HepG2 (cell line): ENCODE data around the gene COL5A2. TPM values are rescaled to one million over a fixed set of nuclear protein-coding genes. Genes with fewer than 3 reads are reported as not detected.
A peak's percentile ranks its signal among the peaks of the same experiment; 100 is the strongest.

ENCODE experiments used
- CREM ChIP-seq, 2 experiments: sonication (generic) in 1 of 2; formaldehyde crosslinking in 1 of 2; IDR thresholded peaks; 2 replicates each; pipeline versions ENCODE4 v1.4.0 to v1.6.1; 2016 to 2020; ENCODE audit warnings: antibody characterized with exemption in 1 of 2, mild to moderate bottlenecking in 1 of 2, missing genetic modification reagents in 1 of 2
- DPF2 ChIP-seq: sonication (generic); formaldehyde crosslinking; IDR thresholded peaks from 2 replicates; pipeline ENCODE4 v1.4.0; 2020; ENCODE audit warnings: mild to moderate bottlenecking, low read depth, missing genetic modification reagents, borderline replicate concordance
- FOSL1 ChIP-seq: sonication (generic); formaldehyde crosslinking; IDR thresholded peaks from 2 replicates; pipeline ENCODE4 v1.9.0; 2021; ENCODE audit warnings: missing genetic modification reagents, borderline replicate concordance
- GATA4 ChIP-seq: sonication (generic); IDR thresholded peaks from 2 replicates; pipeline ENCODE4 v1.6.1; 2016; ENCODE audit warnings: antibody characterized with exemption, low read depth, borderline replicate concordance
- HMG20B ChIP-seq: conservative IDR thresholded peaks from 2 replicates; pipeline ENCODE4 v1.6.1; 2016; ENCODE audit warnings: missing genetic modification reagents, missing compliant biosample characterization
- JARID2 ChIP-seq: sonication (generic); formaldehyde crosslinking; IDR thresholded peaks from 2 replicates; pipeline ENCODE4 v1.8.1; 2023; ENCODE audit warnings: missing genetic modification reagents, inconsistent platforms; ENCODE audit not compliant: insufficient replicate concordance
- KDM6A ChIP-seq: IDR thresholded peaks from 2 replicates; pipeline ENCODE4 v1.6.1; 2016; ENCODE audit warnings: low read depth
- MAFK ChIP-seq, 2 experiments: IDR thresholded peaks in 1 of 2; conservative IDR thresholded peaks in 1 of 2; 2 replicates each; pipeline ENCODE4 v1.6.1; 2011; ENCODE audit warnings: improper control_type of control experiment in 2 of 2, low read length in 2 of 2
- PITX1 ChIP-seq: sonication (generic); formaldehyde crosslinking; IDR thresholded peaks from 2 replicates; pipeline ENCODE4 v1.5.1; 2020; ENCODE audit warnings: mild to moderate bottlenecking, missing genetic modification reagents
- SIX1 ChIP-seq: sonication (generic); formaldehyde crosslinking; IDR thresholded peaks from 2 replicates; pipeline ENCODE4 v1.4.0; 2020; ENCODE audit warnings: missing genetic modification reagents, borderline replicate concordance
- SOX5 ChIP-seq: IDR thresholded peaks from 2 replicates; pipeline ENCODE4 v1.6.1; 2016; ENCODE audit warnings: borderline replicate concordance
- TBX3 ChIP-seq: fragments of 450-650 bp; IDR thresholded peaks from 2 replicates; pipeline ENCODE4 v1.6.1; 2017; ENCODE audit warnings: antibody characterized with exemption, mild to moderate bottlenecking, inconsistent platforms, borderline replicate concordance
- ZBTB10 ChIP-seq: sonication (generic); formaldehyde crosslinking; IDR thresholded peaks from 2 replicates; pipeline ENCODE4 v1.4.0; 2020; ENCODE audit warnings: missing genetic modification reagents, borderline replicate concordance
- ZBTB20 ChIP-seq: sonication (generic); formaldehyde crosslinking; IDR thresholded peaks from 2 replicates; pipeline ENCODE4 v1.8.1; 2023; ENCODE audit warnings: missing genetic modification reagents, low read depth, mild to moderate bottlenecking, borderline replicate concordance
- ZC3H13 ChIP-seq: sonication (generic); formaldehyde crosslinking; IDR thresholded peaks from 2 replicates; pipeline ENCODE4 v1.8.1; 2023; ENCODE audit warnings: mild to moderate bottlenecking, missing genetic modification reagents, moderate library complexity
- ZFP36L2 ChIP-seq: sonication (generic); formaldehyde crosslinking; IDR thresholded peaks from 2 replicates; pipeline ENCODE4 v1.4.0; 2020; ENCODE audit warnings: missing genetic modification reagents
- ZNF770 ChIP-seq: sonication (generic); formaldehyde crosslinking; IDR thresholded peaks from 2 replicates; pipeline ENCODE4 v1.5.0; 2020; ENCODE audit warnings: mild to moderate bottlenecking, missing genetic modification reagents
- ZNF850 ChIP-seq: sonication (generic); formaldehyde crosslinking; conservative IDR thresholded peaks from 2 replicates; pipeline ENCODE4 v1.9.0; 2021; ENCODE audit warnings: mild to moderate bottlenecking, missing genetic modification reagents
- ZSCAN31 ChIP-seq: sonication (generic); formaldehyde crosslinking; IDR thresholded peaks from 2 replicates; pipeline ENCODE4 v1.5.0; 2020; ENCODE audit warnings: low read depth, mild to moderate bottlenecking, missing genetic modification reagents
- polyA plus RNA-seq, 8 experiments: library from polyadenylated mRNA; depleted of rRNA in 3 of 8; stranded (reverse) in 7 of 8; unstranded in 1 of 8; fragments of >200 nt; fragmentation: Illumina TruSeq in 4 of 8; extraction: Trizol in 4 of 8; gene quantifications; 2 replicates each; pipeline versions ENCODE4 v1.2.1 to v1.2.3, GENCODE V29; 2011 to 2016; ENCODE audit warnings: low read depth in 4 of 8, missing spikeins in 1 of 8, mixed read lengths in 1 of 8; ENCODE audit not compliant: insufficient read depth in 1 of 8
- total RNA-seq, 5 experiments: library from RNA; depleted of rRNA; stranded (reverse); fragments of >200 nt; fragmentation: Illumina TruSeq; extraction: Trizol; gene quantifications; 2 replicates each; pipeline ENCODE4 v1.2.3, GENCODE V29; 2016; ENCODE audit warnings: low read depth in 1 of 5
- TF ChIP-seq, protein P1 (sequence below), 2 experiments: sonication (generic) in 1 of 2; formaldehyde crosslinking in 1 of 2; IDR thresholded peaks; 2 replicates each; pipeline versions ENCODE4 v1.4.0 to v1.6.1; 2016 to 2020; ENCODE audit warnings: borderline replicate concordance in 1 of 2, low read depth in 1 of 2, mild to moderate bottlenecking in 1 of 2, missing genetic modification reagents in 1 of 2

The COL5A2 gene
- total and polyA plus RNA-seq, 2 of the 13 experiments (the other 11 are each of a cell fraction or from before 2014, with no cell fraction given), result 0.83 to 1.5 TPM

- TF ChIP-seq ZBTB10 (CRISPR knock-in tag) (peak; percentile 54; the same call in 1 of the 2 replicates), ZBTB20 (no peak), HMG20B (0 out of 2 replicates have a peak, but pooled peaks have one; percentile 44), ZNF850 (CRISPR knock-in tag) (no peak), FOSL1 (CRISPR knock-in tag) (peak; percentile 39; the same call in 1 of the 2 replicates), JARID2 (CRISPR knock-in tag) (no peak), ZFP36L2 (CRISPR knock-in tag) (no peak), ZC3H13 (CRISPR knock-in tag) (no peak), ZNF770 (CRISPR knock-in tag) (no peak), PITX1 (peak; percentile 99), DPF2 (peak; percentile 87), TBX3 (peak; percentile 99), KDM6A (CRISPR knock-in tag) (peak; percentile 88), CREM (IDR thresholded peaks at IDR 0.05) (peak; percentile 99), CREM (CRISPR knock-in tag; IDR thresholded peaks at IDR 0.05) (no peak), ZSCAN31 (CRISPR knock-in tag) (no peak), SIX1 (CRISPR knock-in tag) (peak; percentile 82), SOX5 (CRISPR knock-in tag) (peak; percentile 89; the same call in 1 of the 2 replicates), MAFK (conservative IDR thresholded peaks at IDR 0.05 in 1 of 2, IDR thresholded peaks at IDR 0.05 in 1 of 2; ENCODE audit: low read length in 2 of 2) (no peak), GATA4 (peak; percentile 92)
- TF ChIP-seq, protein P1, sequence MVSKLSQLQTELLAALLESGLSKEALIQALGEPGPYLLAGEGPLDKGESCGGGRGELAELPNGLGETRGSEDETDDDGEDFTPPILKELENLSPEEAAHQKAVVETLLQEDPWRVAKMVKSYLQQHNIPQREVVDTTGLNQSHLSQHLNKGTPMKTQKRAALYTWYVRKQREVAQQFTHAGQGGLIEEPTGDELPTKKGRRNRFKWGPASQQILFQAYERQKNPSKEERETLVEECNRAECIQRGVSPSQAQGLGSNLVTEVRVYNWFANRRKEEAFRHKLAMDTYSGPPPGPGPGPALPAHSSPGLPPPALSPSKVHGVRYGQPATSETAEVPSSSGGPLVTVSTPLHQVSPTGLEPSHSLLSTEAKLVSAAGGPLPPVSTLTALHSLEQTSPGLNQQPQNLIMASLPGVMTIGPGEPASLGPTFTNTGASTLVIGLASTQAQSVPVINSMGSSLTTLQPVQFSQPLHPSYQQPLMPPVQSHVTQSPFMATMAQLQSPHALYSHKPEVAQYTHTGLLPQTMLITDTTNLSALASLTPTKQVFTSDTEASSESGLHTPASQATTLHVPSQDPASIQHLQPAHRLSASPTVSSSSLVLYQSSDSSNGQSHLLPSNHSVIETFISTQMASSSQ (IDR thresholded peaks at IDR 0.05; ENCODE audit: low read depth), result peak; percentile 83
- TF ChIP-seq, protein P1 (CRISPR knock-in tag; IDR thresholded peaks at IDR 0.05; ENCODE audit: borderline replicate concordance), result peak; percentile 79; the same call in 1 of the 2 replicates
These were observed 129.3 kb downstream of the COL5A2 start (continued) for GRCh38 chr2:189050165-189050712.
